Heart left ventricle (tissue), 13 donors: ENCODE data around the gene NTM.

ENCODE experiments used
- CTCF ChIP-seq, 12 donors: fragments of 200-600 bp; sonication (generic) in 4 of 12; IDR thresholded peaks; one replicate each; pipeline versions ENCODE4 v1.5.0 to v1.8.0; 2018 to 2022; ENCODE audit warnings: antibody characterized with exemption in 12 of 12, mild to moderate bottlenecking in 5 of 12
- POLR2A ChIP-seq, 2 donors: fragments of 450-650 bp; IDR thresholded peaks; one replicate each; pipeline ENCODE4 v1.6.1; 2017; ENCODE audit warnings: antibody characterized with exemption in 2 of 2, mild to moderate bottlenecking in 2 of 2, moderate library complexity in 2 of 2
- donor health status: ischemic (EF 13 %, LVEDD 7.1; RV severe dilation, severe dysfunction).
- donor health status: DM: no; HTN: yes; CAD: no.
- donor health status: DM: no; HTN: no; CAD: no.
- donor health status: ischemic (EF 25% LVEDD 6.9; RV normal size, moderate dysfunction).
- donor health status: ischemic (EF 25% LVEDD 5.7; RV mildly dilated, moderate dysfunction).
- donor health status: ischemic (EF 35%, LVEDD 5.7; RV mildly dilated, moderate dysfunction).
- donor health status: nonischemic (EF 11% LVEDD 7.7; RV severe dilation, severe dysfunction).
- donor health status: DM: yes; HTN: yes; CAD: no.
- donor health status: PGD.
- donor health status: ischemic (EF 29% LVEDD 5.4; RV normal size, mild dysfunction).
- donor health status: nonischemic (EF 23%, LVEDD 6.1; RV moderate dilation, normal function).

DNA sequence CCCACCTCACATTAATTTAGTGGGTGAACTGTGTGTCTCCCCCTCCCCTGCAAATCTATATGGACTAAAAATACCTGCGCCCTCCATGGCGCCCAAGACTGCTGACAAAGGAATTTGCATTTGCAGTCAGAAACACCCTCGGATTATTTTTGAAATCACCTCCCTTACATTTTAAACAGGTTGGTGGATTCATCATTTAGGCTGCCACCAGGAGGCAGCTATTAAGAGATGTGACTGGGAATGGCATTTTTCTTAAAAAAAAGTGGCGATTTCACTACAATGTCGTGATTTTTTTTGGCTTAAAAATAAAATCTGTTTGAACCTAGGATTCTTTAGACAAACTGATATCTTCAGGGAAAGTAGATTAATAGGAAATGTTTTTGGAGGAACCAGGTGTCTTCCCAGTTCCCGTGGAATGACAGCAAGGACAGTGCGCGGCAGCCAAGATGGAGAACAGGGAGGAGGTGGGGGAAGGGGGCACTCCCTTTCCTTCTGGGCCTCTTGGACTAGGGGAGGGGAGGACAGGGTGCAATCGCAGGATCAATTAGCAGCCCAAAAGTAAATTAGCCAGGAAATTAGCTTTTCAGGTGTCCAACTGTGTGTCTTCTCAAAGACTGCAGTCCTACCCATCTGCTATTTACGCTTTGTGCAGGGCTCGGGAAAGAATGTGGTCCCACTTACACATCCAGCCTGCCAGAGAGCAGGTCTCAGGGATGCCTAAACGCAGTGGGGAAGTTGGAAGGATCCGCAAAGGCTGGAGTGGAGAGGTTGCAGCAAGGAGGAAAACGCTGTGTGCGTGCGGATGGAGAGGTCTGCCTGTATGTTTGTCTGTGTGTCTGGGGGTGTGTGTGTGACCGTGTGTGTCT, 496.4 kb downstream of the NTM start:
- no peak for TF ChIP-seq CTCF (IDR thresholded peaks at IDR 0.05)
- TF ChIP-seq POLR2A (IDR thresholded peaks at IDR 0.05) = no peak
